Left renal cortex interstitium (tissue), 4 donors: Measurements from ENCODE around the gene HYAL4. TPM values are rescaled to one million over a fixed set of nuclear protein-coding genes. Genes with fewer than 3 reads are reported as not detected.
"Not testable (repeated sequence)": the region's sequence is repeated elsewhere in the genome, so short reads cannot be mapped to it uniquely, and the experiment has no call there.

Experiments
- DNase-seq, 4 donors: peaks; one replicate each; pipeline ENCODE4 v3.0.0-alpha.2; 2013; ENCODE audit warnings: low read depth in 4 of 4, low spot score in 2 of 4, missing footprints in 1 of 4
- polyA plus RNA-seq, 4 donors: library from polyadenylated mRNA; unstranded; fragments of 120-200 nt; gene quantifications; one replicate each; pipeline ENCODE4 v1.2.1, GENCODE V29; 2013; ENCODE audit not compliant: insufficient read length in 4 of 4

Gene HYAL4
- polyA plus RNA-seq, 4 donors: 0.07 to 0.08 (median 0.08) TPM; not detected in 1

GRCh38 chr7:123894753-123895152 lies 49.8 kb downstream of the HYAL4 start:
- not testable (repeated sequence) for DNase-seq

DNA sequence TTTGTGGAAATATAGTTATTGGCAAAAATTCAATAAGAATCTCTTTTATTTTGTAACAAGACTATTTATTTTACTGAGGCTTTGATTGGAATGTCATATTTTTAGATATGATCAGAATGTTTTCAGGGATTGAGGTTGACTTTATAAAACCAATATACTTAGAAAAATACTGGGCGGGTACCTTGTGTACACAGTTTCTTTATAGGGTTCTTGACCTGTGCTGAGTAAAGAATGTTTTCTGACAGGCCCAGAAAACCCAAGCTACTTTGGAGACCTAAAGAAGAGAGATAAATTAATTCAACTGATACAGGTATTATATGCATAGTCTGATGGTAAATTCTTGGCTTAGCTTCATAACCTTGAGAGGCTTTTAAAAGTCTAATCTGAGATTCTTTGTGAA lies 56.1 kb downstream of the HYAL4 start:
- no peak for DNase-seq

- DNase-seq: no peak
Measured at GRCh38 chr7:123905714-123906113, 60.7 kb downstream of the HYAL4 start.

DNA sequence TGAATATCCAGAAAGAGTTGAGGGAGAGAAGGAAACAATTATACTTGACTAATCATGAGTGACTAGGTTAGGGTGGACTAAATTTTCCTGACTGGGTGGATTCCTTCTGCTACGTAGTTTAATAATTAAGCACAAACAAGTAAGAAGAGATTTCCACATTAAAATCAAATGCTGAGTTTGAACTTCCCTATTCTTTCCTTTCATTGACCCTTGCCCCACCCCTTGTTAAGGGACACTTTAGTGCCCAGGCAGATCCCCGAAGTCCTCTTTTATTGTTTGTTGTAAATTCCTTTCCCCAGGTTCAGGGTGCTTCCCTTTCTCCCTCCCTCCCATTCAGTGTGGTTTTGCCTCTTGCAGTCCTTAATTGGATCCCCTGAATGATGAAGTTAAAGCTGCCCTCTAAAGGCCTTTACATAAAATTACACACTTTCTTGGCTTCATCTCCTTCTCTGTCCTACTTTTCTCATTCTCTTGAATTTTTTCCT lies 71.3 kb downstream of the HYAL4 start:
- peak in 3 of 4 donors; percentile 15 to 21 (median 15) for DNase-seq

DNA sequence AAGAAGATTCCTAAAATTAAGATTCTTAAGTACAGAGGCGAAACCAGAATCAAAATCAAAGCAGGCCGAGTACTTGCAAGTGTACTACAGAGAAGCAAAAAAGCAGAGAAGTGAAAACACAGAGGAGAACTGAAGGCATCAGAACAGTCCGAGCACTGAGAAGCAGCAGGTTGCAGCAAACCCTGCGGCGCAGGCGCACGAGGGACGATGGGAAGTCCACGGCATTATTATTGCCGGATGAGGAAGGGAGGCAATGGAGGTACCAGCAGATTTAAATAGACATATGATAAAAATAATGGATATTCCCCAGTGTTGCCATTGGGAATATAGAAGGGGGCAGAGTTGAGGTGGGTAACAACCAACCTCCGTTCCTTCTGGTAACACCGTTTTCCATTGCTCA lies 72.9 kb downstream of the HYAL4 start:
- DNase-seq: no peak

DNA sequence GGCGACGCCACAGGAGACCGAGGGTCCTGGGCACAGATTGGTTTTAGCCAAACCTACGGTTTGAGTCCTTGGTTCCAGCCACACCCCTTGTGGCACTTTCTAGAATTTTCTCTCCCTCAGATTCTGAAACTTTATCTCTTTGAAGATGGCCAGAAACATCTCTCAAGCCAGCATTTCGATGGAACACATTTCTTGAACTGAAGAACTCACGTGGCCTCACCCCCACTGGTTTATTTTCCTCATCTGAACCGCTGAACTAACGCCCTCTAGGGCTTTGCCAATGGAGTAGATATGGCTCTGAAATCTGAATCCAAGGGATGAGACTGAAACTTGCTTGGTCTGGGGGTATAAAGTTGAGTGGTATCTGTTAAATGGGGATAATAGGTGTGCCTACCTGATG lies 73.3 kb downstream of the HYAL4 start:
- DNase-seq: no peak

DNA sequence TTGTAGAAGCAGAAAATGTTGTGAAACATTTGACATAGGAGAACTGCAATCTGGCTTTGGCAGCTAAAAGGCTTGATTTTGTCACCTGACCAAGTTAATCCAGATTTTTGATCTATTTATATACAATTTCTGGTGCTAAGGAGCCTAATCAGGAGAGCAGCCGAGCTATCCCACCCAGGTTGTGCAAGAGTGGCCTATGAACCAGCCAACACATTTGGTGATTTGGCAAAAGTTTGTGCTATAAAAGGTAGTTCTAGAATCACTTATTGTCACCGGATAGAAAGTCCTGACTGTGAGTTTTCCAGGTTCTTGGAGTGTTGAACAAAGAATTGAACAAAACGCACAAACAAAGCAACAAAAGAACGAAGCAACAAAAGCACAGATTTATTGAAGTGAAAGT lies 78.6 kb downstream of the HYAL4 start:
- DNase-seq: no peak

DNA sequence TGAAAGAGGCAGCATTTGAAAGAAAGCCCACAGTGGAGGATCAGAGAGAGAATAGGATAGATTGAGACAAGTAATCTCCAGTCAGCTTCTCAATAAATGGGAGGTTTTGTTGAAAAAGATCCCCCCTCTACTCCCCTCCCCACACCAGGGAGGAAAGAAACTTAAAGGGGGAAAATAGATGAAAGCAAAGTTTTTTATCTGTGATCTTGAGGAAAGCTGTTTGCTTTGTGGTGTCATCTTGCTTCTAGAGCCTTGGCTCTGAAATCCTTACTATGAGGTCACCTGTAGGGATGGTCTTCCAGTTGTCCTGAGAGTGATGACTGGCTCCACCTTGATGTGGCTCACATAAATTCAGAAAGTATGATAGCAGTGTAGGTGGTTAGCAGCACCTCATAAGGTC lies 80.0 kb downstream of the HYAL4 start, which contains the start of gene SPAM1:
Gene SPAM1 (plus strand): TSS at position 301 of the 400 bp plus-strand sequence. CDS start 28,330 bp downstream, outside the sequence.
- DNase-seq: no peak

Other genes starting within 250 kb of the HYAL4 start
- gene ASB15, start 243.3 kb upstream of the HYAL4 start, polyA plus RNA-seq: 1 to 10 TPM in 3 of 4 donors, under 1 TPM in 1; 0.86 to 2.5 (median 1.6) TPM
- gene LMOD2, start 189.3 kb upstream of the HYAL4 start, polyA plus RNA-seq: under 1 TPM in 2 of 4 donors, not detected in 2; 0.10 to 0.14 TPM
- gene WASL, start 96.2 kb upstream of the HYAL4 start, polyA plus RNA-seq: 10 to 100 TPM; 70.7 to 80.6 (median 78.2) TPM
- not detected for gene SPAM1, start 80.1 kb downstream of the HYAL4 start, polyA plus RNA-seq
- under 1 TPM; 0.08 to 0.14 (median 0.12) TPM for gene TMEM229A, start 187.9 kb downstream of the HYAL4 start, polyA plus RNA-seq